Kidney epithelial cell (primary cell): ENCODE measurements around the gene ZNF525. TPM values are rescaled to one million over a fixed set of nuclear protein-coding genes. Genes with fewer than 3 reads are reported as not detected.
"Not testable (repeated sequence)": the region's sequence is repeated elsewhere in the genome, so short reads cannot be mapped to it uniquely, and the experiment has no call there.

ENCODE experiments used
- DNase-seq: peaks from one replicate; pipeline ENCODE4 v3.0.0-alpha.2; 2010; ENCODE audit warnings: low read depth
- H3K27me3 ChIP-seq: 2 replicates; pipeline ENCODE4 v1.6.0; 2011; ENCODE audit warnings: low read length; ENCODE audit not compliant: control insufficient read depth, insufficient read depth
- H3K36me3 ChIP-seq: 2 replicates; pipeline ENCODE4 v1.5.1; 2011; ENCODE audit warnings: low read length; ENCODE audit not compliant: control insufficient read depth, insufficient read depth
- H3K4me3 ChIP-seq: 2 replicates; pipeline ENCODE4 v1.5.1; 2011; ENCODE audit warnings: low read depth, mild to moderate bottlenecking, control low read depth, low read length
- total RNA-seq: library from RNA; depleted of rRNA; stranded (reverse); fragments of >200 nt; gene quantifications from 2 replicates; pipeline ENCODE4 v1.2.3, GENCODE V29; 2015
- TF ChIP-seq, protein P1 (sequence below): IDR thresholded peaks from 2 replicates; pipeline ENCODE4 v1.5.1; 2011; ENCODE audit warnings: mild to moderate bottlenecking, moderate library complexity, low read length, control low read depth, inconsistent platforms; ENCODE audit not compliant: insufficient read depth, poor library complexity, severe bottlenecking

The ZNF525 gene
- total RNA-seq, 1 donor from 2014 or later: 11.4 TPM

DNA sequence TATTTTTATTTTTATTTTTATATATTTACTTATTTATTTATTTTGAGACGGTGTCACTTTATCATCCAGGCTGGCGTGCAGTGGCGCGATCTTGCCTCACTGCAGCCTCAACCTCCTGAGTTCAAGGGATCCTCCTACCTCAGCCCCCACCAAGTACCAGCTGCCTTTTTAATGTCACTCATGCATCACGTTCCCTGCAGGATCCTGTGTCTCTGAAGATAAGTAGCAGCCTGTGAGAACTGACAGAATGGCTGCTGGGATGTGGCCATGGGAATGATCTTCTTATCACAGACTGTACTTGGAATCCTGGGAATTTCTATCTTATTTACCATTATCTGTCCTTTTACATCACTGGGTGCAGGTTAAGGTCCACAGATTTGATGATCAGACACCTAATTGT, 57.0 kb downstream of the ZNF525 start:
- Histone ChIP-seq H3K27me3 (no peaks in the 10 kb centered on the region), H3K36me3 (no peaks in the 10 kb centered on the region), H3K4me3 (no peak overlapping the region)
- TF ChIP-seq, protein P1, sequence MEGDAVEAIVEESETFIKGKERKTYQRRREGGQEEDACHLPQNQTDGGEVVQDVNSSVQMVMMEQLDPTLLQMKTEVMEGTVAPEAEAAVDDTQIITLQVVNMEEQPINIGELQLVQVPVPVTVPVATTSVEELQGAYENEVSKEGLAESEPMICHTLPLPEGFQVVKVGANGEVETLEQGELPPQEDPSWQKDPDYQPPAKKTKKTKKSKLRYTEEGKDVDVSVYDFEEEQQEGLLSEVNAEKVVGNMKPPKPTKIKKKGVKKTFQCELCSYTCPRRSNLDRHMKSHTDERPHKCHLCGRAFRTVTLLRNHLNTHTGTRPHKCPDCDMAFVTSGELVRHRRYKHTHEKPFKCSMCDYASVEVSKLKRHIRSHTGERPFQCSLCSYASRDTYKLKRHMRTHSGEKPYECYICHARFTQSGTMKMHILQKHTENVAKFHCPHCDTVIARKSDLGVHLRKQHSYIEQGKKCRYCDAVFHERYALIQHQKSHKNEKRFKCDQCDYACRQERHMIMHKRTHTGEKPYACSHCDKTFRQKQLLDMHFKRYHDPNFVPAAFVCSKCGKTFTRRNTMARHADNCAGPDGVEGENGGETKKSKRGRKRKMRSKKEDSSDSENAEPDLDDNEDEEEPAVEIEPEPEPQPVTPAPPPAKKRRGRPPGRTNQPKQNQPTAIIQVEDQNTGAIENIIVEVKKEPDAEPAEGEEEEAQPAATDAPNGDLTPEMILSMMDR: no peak
- no peak for DNase-seq

DNA sequence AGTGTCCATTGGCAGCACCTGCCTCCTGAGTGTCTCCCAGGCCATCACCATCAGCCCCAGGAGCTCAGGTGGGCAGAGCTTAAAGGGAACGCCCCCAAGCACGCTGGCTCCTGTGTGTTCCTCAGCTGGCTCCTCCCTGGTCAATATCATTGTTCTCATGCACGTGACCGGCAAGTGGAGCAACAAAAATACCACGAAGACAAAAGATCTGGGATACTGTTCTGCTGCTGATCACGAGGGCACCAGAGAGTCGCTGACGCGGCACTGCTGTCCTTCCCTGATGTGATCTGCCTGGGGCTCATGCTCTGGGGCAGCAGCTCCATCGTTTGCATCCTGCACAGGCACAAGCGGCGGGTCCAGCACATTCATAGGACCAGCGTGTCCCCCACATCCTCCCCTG, 57.6 kb downstream of the ZNF525 start:
- not testable (repeated sequence) for H3K27me3 ChIP-seq, DNase-seq, H3K36me3 ChIP-seq

DNA sequence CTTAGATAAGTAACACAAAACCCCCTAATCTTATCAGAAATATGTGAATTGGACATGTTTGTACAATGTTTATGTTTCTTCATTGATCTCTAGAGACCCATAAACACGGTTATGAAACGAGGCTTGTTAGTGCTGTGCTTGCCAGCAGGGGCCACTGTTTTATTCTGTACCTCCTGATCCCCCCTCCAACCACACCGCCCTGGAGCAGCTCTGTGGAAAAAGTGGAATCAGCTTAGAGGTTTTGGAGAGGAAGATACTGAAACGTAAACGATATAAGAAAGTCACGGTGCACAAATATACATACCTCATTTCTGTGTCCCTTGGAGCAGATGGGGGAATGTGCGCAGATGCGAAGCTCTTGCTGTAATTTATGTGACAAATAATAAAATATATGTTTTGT, 58.2 kb downstream of the ZNF525 start:
- not testable (repeated sequence) for H3K4me3 ChIP-seq, H3K27me3 ChIP-seq, DNase-seq, H3K36me3 ChIP-seq

More for the DNA sequence above, 57.6 kb downstream of the ZNF525 start:
- not testable (repeated sequence) for H3K4me3 ChIP-seq

DNA sequence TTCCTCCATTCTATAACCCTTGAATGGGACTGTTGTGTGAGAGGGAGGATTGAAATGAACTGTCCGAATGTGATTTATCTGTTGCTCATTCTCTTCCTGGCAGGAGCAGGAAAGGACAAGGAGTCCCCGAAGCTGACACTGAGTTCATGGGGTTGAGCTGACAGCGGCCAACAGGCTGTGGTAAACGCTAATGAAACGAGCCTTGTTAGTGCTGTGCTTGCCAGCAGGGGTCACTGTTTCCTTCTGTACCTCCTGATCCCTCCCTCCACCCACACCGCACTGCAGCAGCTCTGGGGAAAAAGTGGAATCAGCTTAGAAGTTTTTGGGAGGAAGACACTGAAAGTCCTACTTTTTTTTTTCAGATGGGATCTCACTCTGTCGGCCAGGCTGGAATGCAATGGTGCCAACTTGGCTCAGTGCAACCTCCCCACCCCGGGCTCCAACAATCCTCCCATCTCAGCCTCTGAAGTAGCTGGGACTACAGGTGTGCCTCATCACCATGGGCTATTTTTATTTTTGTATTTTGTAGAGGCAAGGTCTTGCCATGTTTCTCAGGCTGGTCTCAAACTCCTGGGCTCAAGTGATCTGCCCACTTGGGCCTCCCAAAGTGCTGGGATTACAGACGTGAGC, 59.6 kb downstream of the ZNF525 start:
- H3K36me3 ChIP-seq: no peaks in the 10 kb centered on the region
- no peak overlapping the region for H3K4me3 ChIP-seq
- no peak for DNase-seq
- no peaks in the 10 kb centered on the region for H3K27me3 ChIP-seq
- TF ChIP-seq, protein P1: peak; percentile 49

DNA sequence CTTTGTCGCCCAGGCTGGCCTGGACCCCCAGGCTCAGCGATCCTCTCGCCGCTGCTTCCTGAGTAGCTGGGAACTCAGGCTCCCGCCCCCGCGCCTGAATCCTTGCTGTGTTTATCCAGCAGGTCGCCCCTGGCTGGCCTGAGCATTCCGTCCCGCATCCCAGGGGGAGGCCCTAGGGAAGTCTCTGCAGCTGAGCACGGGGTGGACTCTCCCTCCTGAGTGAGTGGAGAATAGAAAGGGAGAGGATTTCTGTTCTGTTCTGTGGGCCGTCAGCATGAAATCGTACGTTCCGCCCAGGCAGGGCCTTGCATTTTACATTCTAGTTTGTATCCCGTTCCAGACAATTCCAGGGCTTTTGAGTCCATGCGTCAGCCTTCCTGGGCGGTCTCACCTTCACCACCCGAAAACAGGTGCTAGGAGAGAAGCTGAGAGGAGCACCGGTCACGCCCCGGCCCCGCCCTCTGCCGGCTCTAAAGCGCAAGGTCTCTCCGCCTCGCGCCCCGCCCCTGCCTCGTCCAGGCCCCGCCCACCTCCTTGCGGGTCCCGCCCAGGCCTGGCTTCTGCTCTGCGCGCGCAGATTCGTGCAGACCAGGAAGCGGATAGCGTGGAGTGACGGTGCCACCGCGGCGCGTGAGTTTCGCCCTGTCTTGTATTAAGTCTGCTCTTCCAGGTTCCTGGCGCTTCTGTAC, 66.0 kb downstream of the ZNF525 start, which contains the start of gene ZNF761:
Gene ZNF761 (plus strand): TSS at position 586 of the 689 bp plus-strand sequence. CDS start 15,285 bp downstream, outside the sequence.
- Histone ChIP-seq H3K27me3 (no peaks in the 10 kb centered on the region), H3K36me3 (no peaks in the 10 kb centered on the region), H3K4me3 (peak within 1 kb of the TSS; percentile 88)
- peak; percentile 82 for DNase-seq
- TF ChIP-seq, protein P1: peak; percentile 25

DNA sequence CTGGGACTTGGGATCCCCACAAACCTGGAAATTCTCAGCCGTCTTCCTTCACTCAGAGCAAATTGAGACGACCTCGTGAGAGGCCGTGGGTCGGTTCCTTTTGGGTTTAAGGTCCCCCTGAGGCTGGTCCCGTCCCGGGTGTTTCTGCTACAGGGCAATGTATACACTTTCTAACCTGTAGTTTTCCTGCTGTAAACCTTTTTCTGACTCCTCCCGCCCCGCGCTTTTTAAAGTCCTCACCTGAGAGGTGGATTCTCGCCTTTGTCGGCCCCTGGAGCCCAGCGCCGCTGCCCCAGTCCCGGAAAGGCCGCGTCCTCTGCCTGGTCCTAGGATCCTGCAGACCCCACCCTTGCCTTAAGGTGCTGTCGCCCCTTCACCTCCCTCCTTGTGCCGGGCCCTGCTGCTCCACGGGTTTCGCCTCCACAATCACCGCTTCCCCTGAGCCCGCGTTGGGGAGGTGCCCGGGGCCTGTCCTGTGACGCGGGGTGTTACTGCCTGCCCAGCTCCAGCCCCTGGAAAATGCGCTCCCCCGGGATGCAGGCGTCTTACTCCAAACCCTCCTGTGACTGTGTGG, 66.7 kb downstream of the ZNF525 start:
- Histone ChIP-seq H3K36me3 (no peaks in the 10 kb centered on the region), H3K4me3 (peak overlapping the region; percentile 88), H3K27me3 (no peaks in the 10 kb centered on the region)
- TF ChIP-seq, protein P1: no peak
- no peak for DNase-seq

Other genes starting within 250 kb of the ZNF525 start
- 3.6 and 3.9 TPM in 2 replicates for gene ZNF415, start 232.8 kb upstream of the ZNF525 start, total RNA-seq
- gene ZNF347, start 206.7 kb upstream of the ZNF525 start, total RNA-seq: 5.5 and 8.0 TPM in 2 replicates
- gene ZNF665, start 172.3 kb upstream of the ZNF525 start, total RNA-seq: 2.9 and 5.8 TPM in 2 replicates
- 25.3 and 31.6 TPM in 2 replicates for gene ZNF677, start 110.8 kb upstream of the ZNF525 start, total RNA-seq
- gene VN1R2, start 107.4 kb upstream of the ZNF525 start, total RNA-seq: not detected in 2 replicates
- gene VN1R4, start 98.0 kb upstream of the ZNF525 start, total RNA-seq: not detected in 2 replicates
- gene ZNF845, start 32.0 kb upstream of the ZNF525 start, total RNA-seq: 6.6 and 7.8 TPM in 2 replicates
- gene ZNF765, start 29.4 kb downstream of the ZNF525 start, total RNA-seq: 8.8 and 9.0 TPM in 2 replicates
- 7.4 and 8.0 TPM in 2 replicates for gene ZNF761, start 66.3 kb downstream of the ZNF525 start, total RNA-seq
- 2.9 and 3.9 TPM in 2 replicates for gene ZNF813, start 102.0 kb downstream of the ZNF525 start, total RNA-seq
- 4.2 and 5.8 TPM in 2 replicates for gene ZNF331, start 172.4 kb downstream of the ZNF525 start, total RNA-seq